Endothelial cell of umbilical vein (primary cell): ENCODE measurements around the gene TSPAN18. TPM values are rescaled to one million over a fixed set of nuclear protein-coding genes. Genes with fewer than 3 reads are reported as not detected.

ENCODE experiments used
- BruUV-seq: library from RNA; stranded (reverse); fragments of 400-500 nt; replicated peaks from 2 replicates; lab custom pipeline; 2021; lab: Mats Ljungman, UMichigan
- CTCF ChIA-PET: fragments of 300-600, 350-600 bp; sonication (Branson Sonifier 250); formaldehyde crosslinking; loops from one replicate; lab custom pipeline; 2021; ENCODE audit warnings: antibody characterized with exemption, inconsistent platforms; lab: Charles Lee
- POLR2A ChIA-PET: fragments of 300-600, 350-600 bp; sonication (Branson Sonifier 250); formaldehyde crosslinking; loops from one replicate; lab custom pipeline; 2021; ENCODE audit warnings: antibody characterized with exemption, inconsistent platforms; lab: Charles Lee
- DNase-seq: peaks from one replicate; pipeline ENCODE4 v3.0.0-alpha.2; 2011; ENCODE audit warnings: low read depth, low spot score
- FAIRE-seq: peaks from 2 replicates; lab custom pipeline; 2011; peaks lifted over from hg19 to GRCh38; lab: Jason Lieb, UNC
- H2AFZ ChIP-seq: 2 replicates; pipeline ENCODE4 v1.6.0; 2012; ENCODE audit warnings: low read depth, low read length, control low read depth, inconsistent platforms
- H3K27ac ChIP-seq: 2 replicates; pipeline ENCODE4 v1.5.1; 2011; ENCODE audit warnings: low read depth, mild to moderate bottlenecking, control low read depth, low read length, moderate library complexity; ENCODE audit not compliant: insufficient read depth
- H3K27me3 ChIP-seq, 2 experiments: 2 replicates each; pipeline versions ENCODE4 v1.6.0 to v1.6.1; 2011; ENCODE audit warnings: low read length in 2 of 2, mixed read lengths in 1 of 2; ENCODE audit not compliant: control insufficient read depth in 2 of 2, insufficient read depth in 2 of 2
- H3K36me3 ChIP-seq, 2 experiments: 2 replicates in 1 of 2; 3 replicates in 1 of 2; pipeline ENCODE4 v1.5.1; 2011; ENCODE audit warnings: low read length in 2 of 2, mild to moderate bottlenecking in 1 of 2, moderate library complexity in 1 of 2; ENCODE audit not compliant: control insufficient read depth in 2 of 2, insufficient read depth in 2 of 2; ENCODE audit errors: extremely low read depth in 1 of 2
- H3K4me1 ChIP-seq: 3 replicates; pipeline ENCODE4 v1.5.1; 2011; ENCODE audit warnings: mild to moderate bottlenecking, low read length; ENCODE audit not compliant: control insufficient read depth, insufficient read depth; ENCODE audit errors: extremely low read depth
- H3K4me2 ChIP-seq: 2 replicates; pipeline ENCODE4 v1.6.1; 2011; ENCODE audit warnings: low read length, control low read depth, mixed read lengths; ENCODE audit not compliant: insufficient read depth
- H3K4me3 ChIP-seq, 3 experiments: fragments of 200-600 bp in 1 of 3; sonication (generic), shearing (Covaris generic) in 1 of 3; replicated peaks in 1 of 3; 2 replicates each; pipeline ENCODE4 v1.5.1; 2011 to 2016; ENCODE audit warnings: control low read depth in 3 of 3, low read length in 3 of 3, mild to moderate bottlenecking in 2 of 3, inconsistent platforms in 1 of 3, low read depth in 1 of 3, moderate library complexity in 1 of 3; ENCODE audit not compliant: insufficient read depth in 1 of 3
- H3K79me2 ChIP-seq: 2 replicates; pipeline ENCODE4 v1.6.0; 2012; ENCODE audit warnings: low read length, inconsistent platforms; ENCODE audit not compliant: control insufficient read depth, insufficient read depth
- H3K9ac ChIP-seq: replicated peaks from 2 replicates; pipeline ENCODE3; 2011; ENCODE audit warnings: low read length, control low read depth; ENCODE audit not compliant: insufficient read depth; ENCODE audit errors: extremely low read depth
- H3K9me1 ChIP-seq: replicated peaks from 3 replicates; pipeline ENCODE4 v1.6.0; 2011; ENCODE audit warnings: mild to moderate bottlenecking, low read length; ENCODE audit not compliant: control insufficient read depth, insufficient read depth; ENCODE audit errors: extremely low read depth
- H3K9me3 ChIP-seq: replicated peaks from 2 replicates; pipeline ENCODE4 v1.5.1; 2012; ENCODE audit warnings: low read length, inconsistent platforms; ENCODE audit not compliant: control insufficient read depth, insufficient read depth
- H4K20me1 ChIP-seq: replicated peaks from 2 replicates; pipeline ENCODE3; 2011; ENCODE audit warnings: mild to moderate bottlenecking, low read length; ENCODE audit not compliant: control insufficient read depth, insufficient read depth; ENCODE audit errors: extremely low read depth
- EZH2 ChIP-seq: IDR thresholded peaks from 2 replicates; pipeline ENCODE4 v1.6.1; 2012; ENCODE audit warnings: borderline replicate concordance, low read depth, mild to moderate bottlenecking, moderate library complexity, low read length, inconsistent platforms; ENCODE audit not compliant: severe bottlenecking
- FOS ChIP-seq: IDR thresholded peaks from 2 replicates; pipeline ENCODE4 v1.6.1; 2011; ENCODE audit warnings: mild to moderate bottlenecking, low read length, moderate library complexity, borderline replicate concordance; ENCODE audit not compliant: insufficient read depth
- GATA2 ChIP-seq: IDR thresholded peaks from 2 replicates; pipeline ENCODE4 v1.7.0; 2011; ENCODE audit warnings: low read depth, mild to moderate bottlenecking, moderate library complexity, mixed read lengths, low read length; ENCODE audit not compliant: insufficient read length, insufficient read depth
- JUN ChIP-seq: IDR thresholded peaks from 2 replicates; pipeline ENCODE4 v1.6.1; 2011; ENCODE audit warnings: borderline replicate concordance, low read depth; ENCODE audit not compliant: insufficient read length, insufficient read depth
- MYC ChIP-seq: IDR thresholded peaks from one replicate; pipeline ENCODE4 v1.6.1; 2011; ENCODE audit warnings: mild to moderate bottlenecking, low read depth, low read length
- POLR2A ChIP-seq: IDR thresholded peaks from 2 replicates; pipeline ENCODE4 v1.6.1; 2012; ENCODE audit warnings: low read depth, mild to moderate bottlenecking, control low read depth, low read length
- POLR2AphosphoS5 ChIP-seq: IDR thresholded peaks from 2 replicates; pipeline ENCODE4 v1.6.1; 2012; ENCODE audit warnings: low read depth, mild to moderate bottlenecking, control low read depth, low read length, moderate library complexity; ENCODE audit not compliant: insufficient read depth
- dilution Hi-C: fragments of 300-500 bp; cut with MboI; formaldehyde crosslinking; loops from one replicate; pipeline ENCODE4 v1.15.0; 2019; ENCODE audit warnings: low sequenced_read_pairs; ENCODE audit not compliant: extremely low pct_ligation_motif_present
- intact Hi-C: fragments of 100-400 bp; cut with micrococcal nuclease; formaldehyde crosslinking; loops from one replicate; pipeline ENCODE4 v1.10.0; 2022
- polyA plus RNA-seq, 4 experiments: library from polyadenylated mRNA; depleted of rRNA in 3 of 4; stranded (reverse) in 3 of 4; unstranded in 1 of 4; fragments of >200 nt; gene quantifications; 2 replicates each; pipeline versions ENCODE4 v1.2.1 to v1.2.3, GENCODE V29; 2011 to 2012; ENCODE audit warnings: missing spikeins in 1 of 4
- total RNA-seq: library from RNA; stranded (reverse); gene quantifications from 2 replicates; pipeline ENCODE4 v1.2.3, GENCODE V29; 2021
- TF ChIP-seq, protein P1 (sequence below), 2 donors: IDR thresholded peaks; 1 replicate in 1 of 2; 2 replicates in 1 of 2; pipeline ENCODE4 v1.5.1; 2011; ENCODE audit warnings: low read length in 2 of 2, mild to moderate bottlenecking in 2 of 2, moderate library complexity in 2 of 2, control low read depth in 1 of 2, inconsistent platforms in 1 of 2, low read depth in 1 of 2; ENCODE audit not compliant: insufficient read depth in 1 of 2; ENCODE audit errors: extremely low read depth in 1 of 2
- TF ChIP-seq, protein P2 (sequence below): IDR thresholded peaks from 2 replicates; pipeline ENCODE4 v1.6.1; 2011; ENCODE audit not compliant: insufficient read depth, insufficient read length

TSPAN18 gene
- total and polyA plus RNA-seq, 2 donors (not counting 3 experiments of a cell fraction or from before 2014, with no cell fraction given): 32.2 to 118 TPM

DNA sequence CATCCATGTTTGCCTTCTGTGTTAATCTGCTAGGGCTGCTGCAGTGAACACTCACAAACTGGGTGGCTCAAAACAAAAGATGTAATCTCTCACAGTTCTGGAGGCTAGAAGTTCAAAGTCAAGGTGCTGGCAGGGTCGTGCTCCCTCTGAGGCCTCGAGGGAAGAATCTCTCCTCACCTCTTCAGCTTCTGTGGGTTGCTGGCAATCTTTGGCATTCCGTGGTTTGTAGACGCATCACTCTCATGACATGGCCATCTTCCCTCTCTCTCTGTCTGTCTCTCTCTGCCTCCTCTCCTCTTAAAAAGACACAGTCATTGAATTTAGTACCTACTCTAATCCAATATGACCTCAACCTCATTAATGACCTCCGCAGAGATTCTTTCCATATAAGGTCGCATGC, 78.8 kb downstream of the TSPAN18 start:
- no peaks in the 10 kb centered on the region for H3K9me1 ChIP-seq
- H3K9me3 ChIP-seq: no peaks in the 10 kb centered on the region
- intact Hi-C loops: no loop called here
- H2AFZ ChIP-seq: no peak overlapping the region
- no peaks in the 10 kb centered on the region for H3K79me2 ChIP-seq
- no peak overlapping the region for H3K4me3 ChIP-seq
- no peak overlapping the region for H3K4me2 ChIP-seq
- FAIRE-seq: no peak
- no TSS peak for BruUV-seq
- H3K9ac ChIP-seq: no peak overlapping the region
- no peak for DNase-seq
- no peaks in the 10 kb centered on the region for H3K4me1 ChIP-seq
- H3K27me3 ChIP-seq: peaks cover 11 to 13% of the 10 kb centered on the region in 2 experiments
- TF ChIP-seq EZH2 (no peak), FOS (no peak), POLR2AphosphoS5 (no peak), JUN (no peak), POLR2A (no peak), GATA2 (no peak), MYC (no peak)
- TF ChIP-seq, protein P1, sequence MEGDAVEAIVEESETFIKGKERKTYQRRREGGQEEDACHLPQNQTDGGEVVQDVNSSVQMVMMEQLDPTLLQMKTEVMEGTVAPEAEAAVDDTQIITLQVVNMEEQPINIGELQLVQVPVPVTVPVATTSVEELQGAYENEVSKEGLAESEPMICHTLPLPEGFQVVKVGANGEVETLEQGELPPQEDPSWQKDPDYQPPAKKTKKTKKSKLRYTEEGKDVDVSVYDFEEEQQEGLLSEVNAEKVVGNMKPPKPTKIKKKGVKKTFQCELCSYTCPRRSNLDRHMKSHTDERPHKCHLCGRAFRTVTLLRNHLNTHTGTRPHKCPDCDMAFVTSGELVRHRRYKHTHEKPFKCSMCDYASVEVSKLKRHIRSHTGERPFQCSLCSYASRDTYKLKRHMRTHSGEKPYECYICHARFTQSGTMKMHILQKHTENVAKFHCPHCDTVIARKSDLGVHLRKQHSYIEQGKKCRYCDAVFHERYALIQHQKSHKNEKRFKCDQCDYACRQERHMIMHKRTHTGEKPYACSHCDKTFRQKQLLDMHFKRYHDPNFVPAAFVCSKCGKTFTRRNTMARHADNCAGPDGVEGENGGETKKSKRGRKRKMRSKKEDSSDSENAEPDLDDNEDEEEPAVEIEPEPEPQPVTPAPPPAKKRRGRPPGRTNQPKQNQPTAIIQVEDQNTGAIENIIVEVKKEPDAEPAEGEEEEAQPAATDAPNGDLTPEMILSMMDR (IDR thresholded peaks at IDR 0.05; ENCODE audit: extremely low read depth in 1 of 2, insufficient read depth in 1 of 2, low read depth in 1 of 2, low read length in 2 of 2): no peak
- TF ChIP-seq, protein P2, sequence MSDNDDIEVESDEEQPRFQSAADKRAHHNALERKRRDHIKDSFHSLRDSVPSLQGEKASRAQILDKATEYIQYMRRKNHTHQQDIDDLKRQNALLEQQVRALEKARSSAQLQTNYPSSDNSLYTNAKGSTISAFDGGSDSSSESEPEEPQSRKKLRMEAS: no peak
- dilution Hi-C loops: no loop called here
- no peaks in the 10 kb centered on the region for H4K20me1 ChIP-seq
- no peaks in the 10 kb centered on the region for H3K36me3 ChIP-seq
- no peak overlapping the region for H3K27ac ChIP-seq
- CTCF ChIA-PET: interaction anchor here (1.0 to 2.1 kb wide), 6 partner anchors 11 to 106 kb away, joined by 3 to 5 read pairs (median 4); no protein-coding TSS in a partner anchor
- POLR2A ChIA-PET: interaction anchor here (1.1 kb wide), 1 partner anchor 11 kb away, joined by 3 read pairs; no protein-coding TSS in a partner anchor
